Mesenchymal stem cell (in vitro differentiated cells and primary cell): ENCODE measurements around the gene SIPA1L3.

Source experiments
- DNase-seq: peaks from one replicate; pipeline ENCODE4 v3.0.0-alpha.2; 2013
- H2AFZ ChIP-seq: one replicate; pipeline ENCODE4 v1.6.1; 2013; ENCODE audit warnings: low read depth, mild to moderate bottlenecking, control low read depth, inconsistent platforms, low read length, moderate library complexity
- H2AK5ac ChIP-seq: 2 replicates; pipeline ENCODE4 v1.6.1; 2013; ENCODE audit warnings: low read length, moderate library complexity, mild to moderate bottlenecking, inconsistent platforms; ENCODE audit not compliant: severe bottlenecking
- H2BK120ac ChIP-seq: one replicate; pipeline ENCODE4 v1.6.1; 2013; ENCODE audit warnings: low read depth, mild to moderate bottlenecking, inconsistent platforms, low read length, moderate library complexity
- H2BK12ac ChIP-seq, 2 experiments: one replicate each; pipeline ENCODE4 v1.6.1; 2013; ENCODE audit warnings: inconsistent platforms in 2 of 2, low read length in 2 of 2, mild to moderate bottlenecking in 2 of 2, moderate library complexity in 2 of 2, control low read depth in 1 of 2
- H2BK15ac ChIP-seq: one replicate; pipeline ENCODE4 v1.6.1; 2013; ENCODE audit warnings: mild to moderate bottlenecking, low read depth, inconsistent platforms; ENCODE audit not compliant: poor library complexity, severe bottlenecking
- H2BK5ac ChIP-seq: 2 replicates; pipeline ENCODE4 v1.6.1; 2013; ENCODE audit warnings: low read depth, mild to moderate bottlenecking, low read length, control low read depth, inconsistent platforms; ENCODE audit not compliant: poor library complexity, severe bottlenecking
- H3K14ac ChIP-seq, 2 experiments: one replicate each; pipeline ENCODE4 v1.6.1; 2013; ENCODE audit warnings: inconsistent platforms in 2 of 2, low read length in 2 of 2, control low read depth in 1 of 2, mild to moderate bottlenecking in 1 of 2, moderate library complexity in 1 of 2
- H3K18ac ChIP-seq, 2 experiments: one replicate each; pipeline ENCODE4 v1.6.1; 2013; ENCODE audit warnings: inconsistent platforms in 2 of 2, low read length in 2 of 2, control low read depth in 1 of 2, low read depth in 1 of 2, mild to moderate bottlenecking in 1 of 2
- H3K23ac ChIP-seq, 2 experiments: one replicate each; pipeline ENCODE4 v1.6.1; 2013; ENCODE audit warnings: inconsistent platforms in 2 of 2, low read length in 2 of 2, mild to moderate bottlenecking in 2 of 2, moderate library complexity in 2 of 2, control low read depth in 1 of 2
- H3K27ac ChIP-seq: 2 replicates; pipeline ENCODE4 v1.5.1; 2013; ENCODE audit warnings: mild to moderate bottlenecking, moderate library complexity, low read length, control low read depth, inconsistent platforms; ENCODE audit not compliant: poor library complexity, severe bottlenecking
- H3K27me3 ChIP-seq, 2 experiments: 2 replicates each; pipeline versions ENCODE4 v1.6.1 to v1.7.0; 2013; ENCODE audit warnings: low read length in 2 of 2, mild to moderate bottlenecking in 2 of 2, moderate library complexity in 2 of 2, control low read depth in 1 of 2, inconsistent platforms in 1 of 2; ENCODE audit not compliant: control insufficient read depth in 1 of 2, insufficient read depth in 1 of 2
- H3K36me3 ChIP-seq, 2 experiments: 2 replicates each; pipeline versions ENCODE4 v1.6.1 to v1.7.0; 2013; ENCODE audit warnings: low read length in 2 of 2, control low read depth in 1 of 2, inconsistent platforms in 1 of 2, low read depth in 1 of 2, mild to moderate bottlenecking in 1 of 2; ENCODE audit not compliant: insufficient read depth in 2 of 2, control insufficient read depth in 1 of 2
- H3K4ac ChIP-seq, 2 experiments: one replicate each; pipeline ENCODE4 v1.6.1; 2013; ENCODE audit warnings: inconsistent platforms in 2 of 2, low read length in 2 of 2, mild to moderate bottlenecking in 2 of 2, moderate library complexity in 2 of 2, control low read depth in 1 of 2, low read depth in 1 of 2
- H3K4me1 ChIP-seq: 2 replicates; pipeline ENCODE4 v1.6.1; 2013; ENCODE audit warnings: low read depth, low read length, control low read depth; ENCODE audit not compliant: control insufficient read depth, insufficient read depth
- H3K4me2 ChIP-seq: 2 replicates; pipeline ENCODE4 v1.6.1; 2013; ENCODE audit warnings: low read length, mild to moderate bottlenecking, inconsistent platforms; ENCODE audit not compliant: poor library complexity, severe bottlenecking
- H3K4me3 ChIP-seq, 2 experiments: 2 replicates each; pipeline versions ENCODE4 v1.5.1 to v1.7.0; 2013; ENCODE audit warnings: low read length in 2 of 2, mild to moderate bottlenecking in 2 of 2, control low read depth in 1 of 2, low read depth in 1 of 2; ENCODE audit not compliant: insufficient read depth in 1 of 2
- H3K79me1 ChIP-seq: replicated peaks from 2 replicates; pipeline ENCODE4 v1.6.1; 2013; ENCODE audit warnings: mild to moderate bottlenecking, control low read depth, low read length, inconsistent platforms; ENCODE audit not compliant: poor library complexity, severe bottlenecking
- H3K9ac ChIP-seq: 2 replicates; pipeline ENCODE4 v1.7.0; 2013; ENCODE audit warnings: mild to moderate bottlenecking, low read length, moderate library complexity
- H3K9me3 ChIP-seq: 2 replicates; pipeline ENCODE4 v1.7.0; 2013; ENCODE audit warnings: mild to moderate bottlenecking, low read length; ENCODE audit not compliant: control insufficient read depth
- H4K8ac ChIP-seq: one replicate; pipeline ENCODE4 v1.6.1; 2013; ENCODE audit warnings: inconsistent platforms, mild to moderate bottlenecking, low read length, moderate library complexity
- H4K91ac ChIP-seq: one replicate; pipeline ENCODE4 v1.6.1; 2013; ENCODE audit warnings: mild to moderate bottlenecking, low read length, inconsistent platforms
- WGBS: methylation state at CpG from one replicate; pipeline ENCODE4 v1.1.7; 2013; ENCODE audit warnings: mixed read lengths; 5-methylcytosine and 5-hydroxymethylcytosine counted together

Gene SIPA1L3

GRCh38 chr19:38071647-38072046 is 164.6 kb downstream of the SIPA1L3 start:
- no peak overlapping the region for H2BK5ac ChIP-seq
- H3K27ac ChIP-seq, result no peak overlapping the region
- no peak overlapping the region for H2BK15ac ChIP-seq
- H3K23ac ChIP-seq, result no peak overlapping the region
- no peak overlapping the region for H3K4ac ChIP-seq
- H4K8ac ChIP-seq, result no peak overlapping the region
- peak overlapping the region; percentile 18 for H2AK5ac ChIP-seq
- H3K9me3 ChIP-seq, result peaks cover 2% of the 10 kb centered on the region
- peaks cover 5 to 41% of the 10 kb centered on the region in 2 experiments for H3K36me3 ChIP-seq
- no peak for DNase-seq
- WGBS, result 98% methylated on average over 5 of the region's 5 CpGs
- H3K4me3 ChIP-seq, result no peak overlapping the region
- H3K18ac ChIP-seq, result no peak overlapping the region
- H2BK12ac ChIP-seq, result peak overlapping the region in 1 of 2 experiments; percentile 7
- H4K91ac ChIP-seq, result no peak overlapping the region
- peaks cover 50% of the 10 kb centered on the region for H3K79me1 ChIP-seq
- H3K9ac ChIP-seq, result no peak overlapping the region
- peaks cover 16% of the 10 kb centered on the region for H3K4me1 ChIP-seq
- H3K4me2 ChIP-seq, result no peak overlapping the region
- no peak overlapping the region for H3K14ac ChIP-seq
- no peaks in the 10 kb centered on the region for H3K27me3 ChIP-seq
- no peak overlapping the region for H2AFZ ChIP-seq
- no peak overlapping the region for H2BK120ac ChIP-seq

GRCh38 chr19:38072776-38073750 is 166.1 kb downstream of the SIPA1L3 start:
- H3K14ac ChIP-seq, result no peak overlapping the region
- H3K4me2 ChIP-seq, result no peak overlapping the region
- no peak overlapping the region for H2AFZ ChIP-seq
- peaks cover 5 to 41% of the 10 kb centered on the region in 2 experiments for H3K36me3 ChIP-seq
- H2BK12ac ChIP-seq, result no peak overlapping the region
- H2BK120ac ChIP-seq, result no peak overlapping the region
- H3K79me1 ChIP-seq, result peaks cover 46% of the 10 kb centered on the region
- H3K4ac ChIP-seq, result no peak overlapping the region
- no peak overlapping the region for H2AK5ac ChIP-seq
- H3K9ac ChIP-seq, result no peak overlapping the region
- H2BK15ac ChIP-seq, result no peak overlapping the region
- no peak overlapping the region for H3K18ac ChIP-seq
- H3K9me3 ChIP-seq, result peaks cover 6% of the 10 kb centered on the region
- H2BK5ac ChIP-seq, result no peak overlapping the region
- no peak overlapping the region for H4K8ac ChIP-seq
- no peak overlapping the region for H4K91ac ChIP-seq
- H3K4me3 ChIP-seq, result no peak overlapping the region
- H3K4me1 ChIP-seq, result peaks cover 16% of the 10 kb centered on the region
- no peaks in the 10 kb centered on the region for H3K27me3 ChIP-seq
- DNase-seq, result no peak
- H3K23ac ChIP-seq, result no peak overlapping the region
- no peak overlapping the region for H3K27ac ChIP-seq
- WGBS, result 98% methylated on average over 18 of the region's 18 CpGs

GRCh38 chr19:38073841-38074685 is 167.1 kb downstream of the SIPA1L3 start:
- Histone ChIP-seq H3K9me3 (peaks cover 6% of the 10 kb centered on the region), H3K79me1 (peaks cover 42% of the 10 kb centered on the region), H3K36me3 (peaks cover 5 to 44% of the 10 kb centered on the region in 2 experiments), H2BK12ac (no peak overlapping the region), H2BK120ac (no peak overlapping the region), H3K27ac (no peak overlapping the region), H2BK15ac (no peak overlapping the region), H3K4me1 (peaks cover 17% of the 10 kb centered on the region), H3K9ac (no peak overlapping the region), H3K23ac (no peak overlapping the region), H3K14ac (no peak overlapping the region), H3K4me3 (no peak overlapping the region), H3K27me3 (no peaks in the 10 kb centered on the region), H4K91ac (no peak overlapping the region), H4K8ac (peak overlapping the region; percentile 29), H3K4me2 (no peak overlapping the region), H3K4ac (no peak overlapping the region), H2BK5ac (no peak overlapping the region), H3K18ac (no peak overlapping the region), H2AFZ (no peak overlapping the region), H2AK5ac (no peak overlapping the region)
- peak; percentile 63 for DNase-seq
- 69% methylated on average over 15 of the region's 16 CpGs for WGBS

GRCh38 chr19:38076337-38076736 is 169.3 kb downstream of the SIPA1L3 start:
- H3K18ac ChIP-seq, result no peak overlapping the region
- H2BK120ac ChIP-seq, result no peak overlapping the region
- no peak overlapping the region for H2BK15ac ChIP-seq
- H4K91ac ChIP-seq, result no peak overlapping the region
- no peak overlapping the region for H3K4me3 ChIP-seq
- no peak overlapping the region for H2AK5ac ChIP-seq
- no peak overlapping the region for H3K4me2 ChIP-seq
- peaks cover 6% of the 10 kb centered on the region for H3K9me3 ChIP-seq
- peaks cover 17% of the 10 kb centered on the region for H3K4me1 ChIP-seq
- H2AFZ ChIP-seq, result no peak overlapping the region
- H3K9ac ChIP-seq, result no peak overlapping the region
- H3K14ac ChIP-seq, result no peak overlapping the region
- no peak overlapping the region for H2BK12ac ChIP-seq
- DNase-seq, result no peak
- H3K36me3 ChIP-seq, result peaks cover 5 to 40% of the 10 kb centered on the region in 2 experiments
- 96% methylated on average over 10 of the region's 10 CpGs for WGBS
- H3K79me1 ChIP-seq, result peaks cover 32% of the 10 kb centered on the region
- H4K8ac ChIP-seq, result no peak overlapping the region
- H3K4ac ChIP-seq, result no peak overlapping the region
- H3K23ac ChIP-seq, result no peak overlapping the region
- no peak overlapping the region for H2BK5ac ChIP-seq
- no peaks in the 10 kb centered on the region for H3K27me3 ChIP-seq
- no peak overlapping the region for H3K27ac ChIP-seq
